ENCODE measurements around the gene PAFAH1B1.

PAFAH1B1 gene

GRCh38 chr17:2693561-2694380, 100.3 kb downstream of the PAFAH1B1 start:
- peaks cover 2% of the 10 kb centered on the region for H3F3A ChIP-seq (ENCODE audit: control insufficient read depth, insufficient read depth)
- H3K79me2 ChIP-seq (ENCODE audit: control insufficient read depth, low read length) = peaks cover 5% of the 10 kb centered on the region; the same call in 1 of the 2 replicates
- no peak overlapping the region for H3K27ac ChIP-seq (ENCODE audit: low read depth, low read length)
- peaks cover 88% of the 10 kb centered on the region for H3K36me3 ChIP-seq (ENCODE audit: control insufficient read depth, low read length)
- TF ChIP-seq CTCF (IDR thresholded peaks at IDR 0.05; ENCODE audit: low read depth, low read length, poor library complexity, severe bottlenecking) = no peak
- no peak for TF ChIP-seq EZH2phosphoT487 (IDR thresholded peaks at IDR 0.05; ENCODE audit: borderline replicate concordance, low read length)
- H3K9me2 ChIP-seq (replicated peaks; ENCODE audit: control insufficient read depth, low read length) = no peaks in the 10 kb centered on the region
- no peak overlapping the region for H3K4me2 ChIP-seq (ENCODE audit: low read length)
- no peaks in the 10 kb centered on the region for H3K4me1 ChIP-seq (ENCODE audit: control insufficient read depth, low read length)
- H3K4me3 ChIP-seq (ENCODE audit: low read length) = no peak overlapping the region
- H4K20me1 ChIP-seq (ENCODE audit: control insufficient read depth, insufficient read depth, low read depth, low read length) = peaks cover 8% of the 10 kb centered on the region; the same call in 1 of the 2 replicates
- no peaks in the 10 kb centered on the region for H3K27me3 ChIP-seq (ENCODE audit: control insufficient read depth, low read length)
- H3K9me3 ChIP-seq (ENCODE audit: control insufficient read depth, insufficient read depth, low read length) = no peaks in the 10 kb centered on the region

GRCh38 chr17:2694381-2695242, 101.2 kb downstream of the PAFAH1B1 start:
- Histone ChIP-seq H3K36me3 (ENCODE audit: control insufficient read depth, low read length) (peaks cover 86% of the 10 kb centered on the region), H3K79me2 (ENCODE audit: control insufficient read depth, low read length) (peaks cover 5% of the 10 kb centered on the region; the same call in 1 of the 2 replicates), H3K27ac (ENCODE audit: low read depth, low read length) (no peak overlapping the region), H3K4me3 (ENCODE audit: low read length) (no peak overlapping the region), H3K9me2 (replicated peaks; ENCODE audit: control insufficient read depth, low read length) (no peaks in the 10 kb centered on the region), H3K27me3 (ENCODE audit: control insufficient read depth, low read length) (no peaks in the 10 kb centered on the region), H4K20me1 (ENCODE audit: control insufficient read depth, insufficient read depth, low read depth, low read length) (peaks cover 8% of the 10 kb centered on the region; the same call in 1 of the 2 replicates), H3F3A (ENCODE audit: control insufficient read depth, insufficient read depth) (no peaks in the 10 kb centered on the region), H3K4me2 (ENCODE audit: low read length) (no peak overlapping the region), H3K4me1 (ENCODE audit: control insufficient read depth, low read length) (no peaks in the 10 kb centered on the region), H3K9me3 (ENCODE audit: control insufficient read depth, insufficient read depth, low read length) (no peaks in the 10 kb centered on the region)
- no peak for TF ChIP-seq CTCF (IDR thresholded peaks at IDR 0.05; ENCODE audit: low read depth, low read length, poor library complexity, severe bottlenecking)
- TF ChIP-seq EZH2phosphoT487 (IDR thresholded peaks at IDR 0.05; ENCODE audit: borderline replicate concordance, low read length) = no peak

- Histone ChIP-seq H3K4me3 (ENCODE audit: low read length) (no peak overlapping the region), H3F3A (ENCODE audit: control insufficient read depth, insufficient read depth) (no peaks in the 10 kb centered on the region), H3K27me3 (ENCODE audit: control insufficient read depth, low read length) (no peaks in the 10 kb centered on the region), H4K20me1 (ENCODE audit: control insufficient read depth, insufficient read depth, low read depth, low read length) (peaks cover 8% of the 10 kb centered on the region; the same call in 1 of the 2 replicates), H3K79me2 (ENCODE audit: control insufficient read depth, low read length) (peaks cover 5% of the 10 kb centered on the region; the same call in 1 of the 2 replicates), H3K36me3 (ENCODE audit: control insufficient read depth, low read length) (peaks cover 85% of the 10 kb centered on the region), H3K4me1 (ENCODE audit: control insufficient read depth, low read length) (no peaks in the 10 kb centered on the region), H3K9me2 (replicated peaks; ENCODE audit: control insufficient read depth, low read length) (no peaks in the 10 kb centered on the region), H3K27ac (ENCODE audit: low read depth, low read length) (no peak overlapping the region), H3K9me3 (ENCODE audit: control insufficient read depth, insufficient read depth, low read length) (no peaks in the 10 kb centered on the region), H3K4me2 (ENCODE audit: low read length) (no peak overlapping the region)
- TF ChIP-seq CTCF (IDR thresholded peaks at IDR 0.05; ENCODE audit: low read depth, low read length, poor library complexity, severe bottlenecking) = no peak
- TF ChIP-seq EZH2phosphoT487 (IDR thresholded peaks at IDR 0.05; ENCODE audit: borderline replicate concordance, low read length) = no peak
Observed at GRCh38 chr17:2695243-2695960, 101.9 kb downstream of the PAFAH1B1 start.

Measured in DOHH2 (cell line).